NK-92 treated with Interleukin-12 subunit alpha and Interleukin-12 subunit beta, amount 100 ng/mL, for 24 hours (cell line): ENCODE measurements around the gene CSH1.
"Not testable (repeated sequence)": the region's sequence is repeated elsewhere in the genome, so short reads cannot be mapped to it uniquely, and the experiment has no call there.

ENCODE experiments used
- DNase-seq: peaks from one replicate; lab custom pipeline; 2025; lab: John Stamatoyannopoulos, UW

Gene CSH1

GRCh38 chr17:63896524-63897354 lies at the start of gene CSH1:
Gene CSH1, minus strand, starts transcription at chr17:63896574. Its CDS starts 63 bp downstream, at chr17:63896511.
- not testable (repeated sequence) for DNase-seq

- DNase-seq = no peak
These were observed 49.5 kb upstream of the CSH1 start for GRCh38 chr17:63945784-63946439.

- DNase-seq = no peak
These were observed 48.5 kb upstream of the CSH1 start for GRCh38 chr17:63944736-63945499.

DNA sequence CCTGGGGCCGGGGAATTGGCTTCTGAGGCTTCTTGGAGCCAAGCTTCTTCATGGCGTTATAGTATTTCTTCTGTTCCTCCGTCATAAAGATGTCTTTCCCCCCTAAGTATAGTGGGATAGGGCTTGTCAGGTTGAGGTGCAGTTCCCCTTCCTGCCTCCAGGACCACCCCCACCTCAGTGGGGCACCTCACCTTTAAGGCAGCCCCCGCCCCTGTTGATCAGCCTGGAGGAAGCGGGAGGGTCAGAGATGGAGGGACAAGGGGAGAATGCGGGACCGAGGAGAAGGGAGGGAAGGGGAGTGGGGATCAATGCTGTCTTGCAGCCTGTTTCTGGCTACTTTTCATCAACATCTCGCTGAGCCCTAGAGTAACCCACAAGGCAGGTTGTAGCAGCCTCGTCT lies 47.4 kb upstream of the CSH1 start:
- no peak for DNase-seq

- DNase-seq = no peak
These were observed 46.1 kb upstream of the CSH1 start for GRCh38 chr17:63942309-63942985.

DNA sequence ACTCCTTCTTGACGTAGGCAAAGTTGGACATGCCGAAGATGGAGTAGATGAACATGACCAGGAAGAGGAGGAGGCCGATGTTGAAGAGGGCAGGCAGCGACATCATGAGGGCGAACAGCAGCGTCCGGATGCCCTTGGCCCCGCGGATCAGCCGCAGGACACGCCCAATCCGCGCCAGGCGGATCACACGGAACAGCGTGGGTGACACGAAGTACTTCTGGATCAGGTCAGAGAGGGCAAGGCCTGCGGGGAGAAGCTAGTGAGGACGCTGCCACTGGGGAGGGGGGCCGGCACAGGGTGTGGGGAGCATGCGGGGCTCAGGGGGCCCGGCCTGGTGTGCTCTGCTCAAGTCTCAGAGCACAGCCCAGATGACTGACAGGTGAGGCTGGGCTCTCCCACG lies 45.4 kb upstream of the CSH1 start:
- DNase-seq = no peak

DNA sequence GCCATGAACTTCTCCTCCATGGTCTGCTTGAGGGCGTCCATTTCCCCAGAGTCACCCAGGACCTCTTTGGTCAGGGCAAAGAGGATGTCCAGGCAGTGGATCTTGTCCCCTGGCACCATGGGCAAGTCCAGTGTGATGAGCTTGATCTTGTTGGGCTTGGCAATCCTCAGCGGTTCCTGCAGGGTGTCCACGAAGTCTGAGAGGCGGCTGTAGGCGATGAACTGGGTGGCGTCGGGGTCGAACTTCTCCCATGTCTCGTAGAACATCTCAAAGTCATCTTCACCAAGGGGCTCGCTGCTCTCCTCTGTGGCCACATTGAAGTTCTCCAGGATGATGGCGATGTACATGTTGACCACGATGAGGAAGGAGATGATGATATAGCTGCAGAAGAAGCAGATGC lies 44.8 kb upstream of the CSH1 start:
- no peak for DNase-seq

DNA sequence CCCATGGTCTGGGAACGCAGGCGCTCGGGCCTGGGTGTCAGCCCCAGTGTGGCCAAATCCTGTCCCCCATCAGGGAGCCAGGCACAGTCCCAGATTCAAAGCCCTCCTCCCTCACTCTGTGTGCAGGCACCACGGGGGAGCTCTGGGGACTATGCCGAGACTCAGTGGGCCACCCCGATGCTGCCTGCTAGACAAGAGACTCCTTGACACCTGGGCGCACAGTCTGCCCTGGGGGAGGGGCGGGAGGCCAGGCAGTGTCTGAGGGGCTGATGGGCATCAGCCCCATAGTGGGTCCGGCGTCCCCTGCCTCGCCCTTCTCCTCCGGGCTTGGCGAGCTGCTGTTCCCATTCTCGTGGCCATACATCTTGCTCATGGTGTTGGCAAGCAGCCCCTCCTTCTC lies 44.2 kb upstream of the CSH1 start:
- no peak for DNase-seq

DNA sequence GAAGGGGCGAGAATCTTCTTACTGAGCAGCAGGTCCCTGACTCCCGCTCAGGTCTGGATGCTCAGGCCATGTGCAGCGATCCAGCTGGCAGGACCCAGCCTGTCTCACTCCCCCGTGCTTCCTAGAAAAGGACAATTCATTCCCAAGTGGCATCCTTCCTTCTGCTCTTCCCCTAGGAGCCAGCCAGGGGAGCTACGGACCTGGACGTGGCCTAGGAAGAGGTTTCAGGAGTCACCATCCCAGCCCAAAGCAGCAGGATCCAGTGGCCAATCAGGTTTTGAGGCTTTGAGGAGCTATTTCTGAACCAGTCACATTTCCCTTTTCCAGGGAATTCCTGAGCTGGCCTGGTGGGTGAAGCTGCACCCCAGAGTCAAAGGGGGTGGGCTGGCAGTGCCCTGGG lies 43.5 kb upstream of the CSH1 start:
- DNase-seq = no peak

DNA sequence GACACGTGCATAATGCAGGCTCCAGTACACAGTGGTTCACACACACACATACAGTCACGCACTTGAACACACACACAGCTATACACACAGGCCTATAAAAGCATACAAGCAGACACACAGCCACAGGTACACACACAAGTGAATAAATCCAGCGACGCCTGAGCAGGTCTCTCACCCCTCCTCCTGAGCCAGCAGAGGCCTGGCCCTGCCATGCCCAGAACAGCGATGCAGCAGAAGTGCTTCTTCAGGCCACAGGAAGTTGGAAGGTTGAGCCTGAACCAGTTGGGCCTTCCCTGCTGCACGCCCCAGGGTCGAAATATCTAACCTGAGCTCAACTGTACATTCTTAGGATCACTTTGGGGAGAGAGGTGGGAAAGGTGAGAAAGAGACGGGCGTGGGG lies 43.0 kb upstream of the CSH1 start:
- no peak for DNase-seq

DNA sequence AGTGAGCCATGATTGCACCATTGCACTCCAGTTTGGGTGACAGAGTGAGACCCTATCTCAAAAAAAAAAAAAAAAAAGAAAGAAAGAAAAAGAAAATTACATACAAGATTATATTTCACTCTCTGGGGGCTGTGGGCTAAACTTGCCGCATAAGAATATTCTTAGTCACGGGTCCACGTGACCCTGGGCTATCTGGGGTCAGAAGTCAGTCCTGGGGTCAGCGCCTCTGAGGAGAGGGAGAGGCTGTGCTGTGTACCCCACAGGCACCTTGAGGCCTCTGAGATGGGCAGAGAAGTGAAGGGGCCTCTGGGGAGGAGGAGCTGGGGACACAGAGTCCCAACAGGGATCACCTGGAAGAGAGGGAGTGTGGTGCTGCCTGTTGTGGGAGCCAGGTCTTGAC lies 41.5 kb upstream of the CSH1 start:
- DNase-seq = no peak

GRCh38 chr17:63937319-63937718 lies 40.9 kb upstream of the CSH1 start:
- no peak for DNase-seq

- no peak for DNase-seq
These were observed 38.1 kb upstream of the CSH1 start for GRCh38 chr17:63934183-63935112.

- no peak for DNase-seq
These were observed 37.2 kb upstream of the CSH1 start for GRCh38 chr17:63933598-63933997.

GRCh38 chr17:63932721-63933120 lies 36.3 kb upstream of the CSH1 start:
- no peak for DNase-seq

- DNase-seq = no peak
These were observed 35.7 kb upstream of the CSH1 start, which contains the start of gene CD79B for GRCh38 chr17:63931981-63932561. Gene CD79B, minus strand, starts transcription at chr17:63932331. Its CDS starts 70 bp downstream, at chr17:63932261.

DNA sequence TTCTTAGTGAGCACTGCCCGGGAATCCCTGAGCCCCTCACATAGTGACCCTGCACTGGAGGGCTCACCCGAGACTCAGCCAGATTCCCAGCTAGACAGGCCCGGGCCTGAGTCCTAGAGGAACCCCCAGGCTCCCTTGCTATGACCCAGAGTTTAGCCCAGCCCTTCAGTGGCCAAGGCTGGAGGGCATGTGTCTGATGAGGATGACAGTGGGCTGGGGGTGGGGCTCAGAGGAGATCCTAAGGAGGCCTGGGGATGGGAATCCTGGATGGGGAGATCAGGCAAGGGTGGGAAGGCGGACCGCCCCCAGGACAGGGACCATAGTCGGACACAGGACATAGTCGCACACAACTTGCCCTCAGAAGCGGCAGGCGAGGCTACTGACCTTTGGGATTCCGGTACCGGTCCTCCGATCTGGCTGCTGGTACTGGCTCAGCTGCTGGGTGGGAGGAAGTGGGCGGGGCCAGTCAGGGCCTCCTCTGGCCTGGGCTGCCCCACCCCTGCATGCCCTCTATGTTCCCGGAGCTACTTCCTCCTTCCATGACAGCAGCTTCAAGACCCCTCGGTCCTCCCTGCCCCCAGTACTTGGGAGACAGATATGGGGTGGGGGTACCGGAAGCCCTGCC lies 34.7 kb upstream of the CSH1 start:
- no peak for DNase-seq

DNA sequence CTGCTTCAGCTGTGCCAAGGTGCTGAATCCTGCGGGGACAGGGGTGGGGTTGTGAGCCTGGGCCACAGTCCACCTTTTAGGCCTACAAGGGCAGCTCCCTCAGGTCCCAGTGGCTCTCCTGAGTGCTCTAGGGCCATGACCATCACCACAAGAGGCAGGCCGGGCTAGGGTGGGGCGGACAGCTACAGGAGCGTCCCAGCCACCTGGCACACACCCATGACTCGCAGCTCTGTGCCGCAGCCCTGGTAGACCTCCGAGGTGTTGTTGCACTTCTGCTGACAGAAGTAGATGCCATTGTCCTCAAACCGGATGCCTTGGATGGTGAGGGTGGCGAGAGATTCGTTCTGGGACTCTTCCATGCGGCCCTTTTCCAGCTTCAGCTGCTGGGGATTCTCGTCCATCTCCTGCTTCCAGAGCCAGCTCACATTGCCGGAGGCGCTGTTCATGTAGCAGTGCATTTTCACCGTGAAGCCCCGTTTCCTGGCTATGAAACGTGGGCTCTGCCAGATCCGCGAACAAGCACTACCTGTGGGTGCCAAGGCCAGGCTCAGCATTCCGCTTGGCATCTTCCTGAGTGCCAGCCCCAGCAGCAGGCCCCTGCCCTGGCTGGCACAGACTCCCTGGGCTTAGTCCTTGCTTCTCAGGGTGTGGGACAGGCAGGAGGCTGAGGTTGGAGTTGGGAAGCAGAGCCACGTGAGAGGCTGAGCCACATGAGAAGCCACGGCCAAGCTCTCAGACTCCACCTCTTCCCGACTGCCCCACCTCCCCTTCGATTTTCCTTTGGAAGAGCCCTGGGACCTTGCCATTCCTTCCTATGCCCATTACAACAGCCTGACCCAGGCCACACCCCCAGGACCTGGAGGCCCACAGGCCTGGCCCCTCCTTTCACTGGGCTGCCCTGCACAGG lies 33.7 kb upstream of the CSH1 start:
- no peak for DNase-seq
